ENCODE measurements around the gene AFF1. TPM values are rescaled to one million over a fixed set of nuclear protein-coding genes. Genes with fewer than 3 reads are reported as not detected.
"Not testable (repeated sequence)": the region's sequence is repeated elsewhere in the genome, so short reads cannot be mapped to it uniquely, and the experiment has no call there.

The AFF1 gene
- total RNA-seq, 1 donor from 2014 or later: 90.6 TPM

DNA sequence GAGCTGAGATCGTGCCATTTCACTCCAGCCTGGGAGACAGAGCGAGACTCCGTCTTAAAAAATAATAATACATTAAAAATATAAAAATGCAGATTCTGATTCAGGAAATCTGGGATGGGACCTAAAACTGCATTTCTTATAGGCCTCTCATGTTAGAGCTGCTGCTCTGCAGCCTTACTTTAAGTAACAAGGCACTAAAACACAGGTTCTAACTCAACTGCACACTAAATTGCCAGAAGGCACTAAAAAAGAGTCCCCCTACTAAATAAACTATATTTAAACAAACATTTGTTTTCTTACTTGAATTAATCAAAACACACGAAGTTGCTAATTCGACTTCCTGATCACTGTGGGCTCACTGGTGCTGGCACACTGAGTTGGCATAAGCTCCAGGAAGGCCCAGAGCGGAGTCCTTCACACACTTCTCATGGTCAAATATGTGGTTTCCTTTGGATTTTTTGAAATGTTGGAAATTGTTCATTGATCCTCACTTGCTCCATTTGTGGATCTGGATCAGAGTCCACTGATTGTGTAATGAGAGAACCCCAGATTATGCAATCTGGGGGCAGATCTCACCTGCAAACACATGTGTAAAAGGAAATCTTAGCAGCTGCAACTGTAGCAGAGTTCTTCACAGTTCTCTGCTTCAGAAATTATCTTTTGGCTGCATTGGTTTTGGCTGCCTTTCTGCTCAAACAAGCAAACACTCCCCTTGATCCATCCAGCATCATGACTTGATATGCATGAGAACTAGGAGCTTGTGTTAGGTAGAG, 59.3 kb downstream of the AFF1 start:
- Histone ChIP-seq H3K27me3 (ENCODE audit: low read depth) (no peaks in the 10 kb centered on the region), H3K4me1 (peaks cover 17% of the 10 kb centered on the region), H3K36me3 (no peaks in the 10 kb centered on the region), H3K4me3 (no peak overlapping the region), H3K27ac (no peak overlapping the region), H3K9me3 (no peaks in the 10 kb centered on the region)
- DNase-seq (no peak), ATAC-seq (peak in 1 of 2 donors; percentile 42)
- TF ChIP-seq, protein P1, sequence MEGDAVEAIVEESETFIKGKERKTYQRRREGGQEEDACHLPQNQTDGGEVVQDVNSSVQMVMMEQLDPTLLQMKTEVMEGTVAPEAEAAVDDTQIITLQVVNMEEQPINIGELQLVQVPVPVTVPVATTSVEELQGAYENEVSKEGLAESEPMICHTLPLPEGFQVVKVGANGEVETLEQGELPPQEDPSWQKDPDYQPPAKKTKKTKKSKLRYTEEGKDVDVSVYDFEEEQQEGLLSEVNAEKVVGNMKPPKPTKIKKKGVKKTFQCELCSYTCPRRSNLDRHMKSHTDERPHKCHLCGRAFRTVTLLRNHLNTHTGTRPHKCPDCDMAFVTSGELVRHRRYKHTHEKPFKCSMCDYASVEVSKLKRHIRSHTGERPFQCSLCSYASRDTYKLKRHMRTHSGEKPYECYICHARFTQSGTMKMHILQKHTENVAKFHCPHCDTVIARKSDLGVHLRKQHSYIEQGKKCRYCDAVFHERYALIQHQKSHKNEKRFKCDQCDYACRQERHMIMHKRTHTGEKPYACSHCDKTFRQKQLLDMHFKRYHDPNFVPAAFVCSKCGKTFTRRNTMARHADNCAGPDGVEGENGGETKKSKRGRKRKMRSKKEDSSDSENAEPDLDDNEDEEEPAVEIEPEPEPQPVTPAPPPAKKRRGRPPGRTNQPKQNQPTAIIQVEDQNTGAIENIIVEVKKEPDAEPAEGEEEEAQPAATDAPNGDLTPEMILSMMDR (IDR thresholded peaks at IDR 0.05): no peak
- intact Hi-C loops (cut with DNase I): no loop called here

DNA sequence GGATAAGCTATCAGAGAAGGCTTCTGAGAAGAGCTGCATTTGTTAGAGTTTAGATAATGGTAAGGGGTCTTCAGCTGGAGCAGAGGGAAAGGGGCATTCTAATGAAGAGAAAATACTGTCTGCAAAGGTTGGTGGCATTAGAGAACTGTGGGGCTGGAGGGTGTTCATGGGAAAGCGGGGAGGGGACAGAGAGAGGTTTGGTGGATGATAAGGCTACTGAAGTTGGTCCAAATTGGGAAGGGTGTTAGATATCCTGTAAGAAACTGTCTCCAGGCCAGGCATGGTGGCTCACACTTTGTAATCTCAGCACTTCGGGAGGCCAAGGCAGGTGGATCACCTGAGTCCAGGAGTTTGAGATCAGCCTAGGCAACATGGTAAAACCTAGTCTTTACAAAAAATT, 59.9 kb downstream of the AFF1 start:
- DNase-seq (no peak), ATAC-seq (no peak)
- TF ChIP-seq, protein P1 (IDR thresholded peaks at IDR 0.05): no peak
- no peak overlapping the region for H3K27ac ChIP-seq
- no peaks in the 10 kb centered on the region for H3K36me3 ChIP-seq
- H3K4me3 ChIP-seq: no peak overlapping the region
- H3K9me3 ChIP-seq: no peaks in the 10 kb centered on the region
- H3K27me3 ChIP-seq (ENCODE audit: low read depth): no peaks in the 10 kb centered on the region
- peaks cover 23% of the 10 kb centered on the region for H3K4me1 ChIP-seq
- intact Hi-C loops (cut with DNase I): no loop called here

DNA sequence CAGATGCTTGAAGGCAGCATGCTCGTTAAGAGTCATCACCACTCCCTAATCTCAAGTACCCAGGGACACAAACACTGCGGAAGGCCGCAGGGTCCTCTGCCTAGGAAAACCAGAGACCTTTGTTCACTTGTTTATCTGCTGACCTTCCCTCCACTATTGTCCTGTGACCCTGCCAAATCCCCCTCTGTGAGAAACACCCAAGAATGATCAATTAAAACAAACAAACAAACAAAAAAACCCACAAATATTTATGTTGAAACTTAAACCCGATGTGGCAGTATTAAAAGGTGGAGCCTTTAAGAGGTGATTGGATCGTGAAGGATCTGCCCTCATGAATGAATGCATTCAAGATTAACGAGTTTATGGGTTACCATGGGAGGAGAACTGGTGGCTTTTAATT, 61.7 kb downstream of the AFF1 start:
- H3K27me3 ChIP-seq (ENCODE audit: low read depth); intact Hi-C loops (cut with DNase I): not testable (repeated sequence)
- ATAC-seq: peak in 1 of 2 donors; percentile 51

DNA sequence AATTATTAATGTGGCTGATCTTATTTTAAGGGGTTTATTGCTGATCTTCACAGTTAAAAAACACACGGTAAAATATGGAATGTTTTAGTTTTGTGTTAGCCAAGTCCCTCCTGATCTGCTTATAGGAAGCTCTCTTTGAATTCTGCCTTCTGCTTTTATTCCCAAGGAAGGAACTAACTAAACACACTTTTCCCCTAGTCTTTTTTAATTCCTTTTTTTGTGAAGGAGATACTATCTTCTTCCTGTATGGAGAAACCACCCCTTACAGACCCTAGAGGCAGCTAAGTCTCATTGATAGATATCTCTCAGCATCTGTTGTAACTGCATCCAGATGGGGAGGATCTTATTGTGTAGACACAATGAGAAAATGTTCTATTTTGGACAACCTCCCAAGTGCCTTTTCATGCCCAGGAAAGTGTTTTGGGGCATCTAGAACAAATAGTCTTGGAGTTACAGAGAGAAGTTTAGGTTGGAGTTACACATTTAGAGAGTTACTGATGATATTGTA, 64.4 kb downstream of the AFF1 start:
- H3K9me3 ChIP-seq: no peaks in the 10 kb centered on the region
- DNase-seq (no peak), ATAC-seq (no peak)
- H3K27me3 ChIP-seq (ENCODE audit: low read depth): no peaks in the 10 kb centered on the region
- no peak overlapping the region for H3K4me3 ChIP-seq
- TF ChIP-seq, protein P1 (IDR thresholded peaks at IDR 0.05): no peak
- H3K27ac ChIP-seq: peak overlapping the region; percentile 26
- H3K4me1 ChIP-seq: peaks cover 33% of the 10 kb centered on the region
- no peaks in the 10 kb centered on the region for H3K36me3 ChIP-seq
- intact Hi-C loops (cut with DNase I): no loop called here

More for the DNA sequence above, 61.7 kb downstream of the AFF1 start:
- H3K4me3 ChIP-seq, H3K9me3 ChIP-seq, H3K27ac ChIP-seq, H3K36me3 ChIP-seq, DNase-seq: not testable (repeated sequence)
- peaks cover 37% of the 10 kb centered on the region for H3K4me1 ChIP-seq

DNA sequence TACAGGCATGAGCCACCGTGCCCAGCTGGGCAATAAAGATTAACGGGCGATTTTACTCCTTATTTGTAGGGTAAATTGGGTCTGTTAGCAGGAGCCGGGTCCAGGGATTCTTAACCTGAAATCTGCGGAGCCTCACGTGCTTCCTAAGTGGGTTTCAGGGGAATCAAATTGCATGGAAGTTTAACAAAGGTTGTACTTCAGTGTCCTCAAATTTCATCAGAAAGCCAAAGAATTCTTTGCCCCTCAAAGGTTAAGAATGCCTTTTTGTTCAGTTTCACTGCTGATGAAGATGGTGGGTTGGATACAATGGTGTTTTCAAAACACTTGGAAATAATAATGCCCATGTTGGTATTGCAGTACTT, 67.9 kb downstream of the AFF1 start:
- intact Hi-C loops (cut with DNase I): no loop called here
- TF ChIP-seq, protein P1 (IDR thresholded peaks at IDR 0.05): no peak
- Histone ChIP-seq H3K4me1 (peaks cover 44% of the 10 kb centered on the region), H3K27me3 (ENCODE audit: low read depth) (no peaks in the 10 kb centered on the region), H3K36me3 (no peaks in the 10 kb centered on the region), H3K27ac (no peak overlapping the region), H3K9me3 (no peaks in the 10 kb centered on the region), H3K4me3 (no peak overlapping the region)
- ATAC-seq: no peak
- no peak for DNase-seq

DNA sequence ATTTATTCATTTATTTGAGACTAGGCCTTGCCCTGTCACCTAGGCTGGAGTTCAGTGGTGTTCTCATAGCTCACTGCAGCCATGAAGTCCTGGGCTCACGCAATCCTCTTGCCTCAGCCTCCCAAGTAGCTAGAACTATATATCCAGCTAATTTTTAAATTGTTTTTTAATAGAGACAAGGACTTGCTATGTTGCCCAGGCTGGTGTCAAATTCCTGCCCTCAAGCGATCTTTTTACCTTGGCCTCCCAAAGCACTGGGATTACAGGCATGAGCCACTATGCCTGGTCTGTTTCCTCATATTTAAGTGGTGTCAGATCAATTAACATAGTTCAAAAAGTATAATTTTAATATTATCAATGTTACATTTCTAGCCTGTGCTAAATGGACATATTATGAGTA, 68.5 kb downstream of the AFF1 start:
- intact Hi-C loops (cut with DNase I): no loop called here
- Histone ChIP-seq H3K9me3 (no peaks in the 10 kb centered on the region), H3K4me1 (peaks cover 47% of the 10 kb centered on the region), H3K27me3 (ENCODE audit: low read depth) (no peaks in the 10 kb centered on the region), H3K4me3 (no peak overlapping the region), H3K27ac (no peak overlapping the region), H3K36me3 (no peaks in the 10 kb centered on the region)
- TF ChIP-seq, protein P1 (IDR thresholded peaks at IDR 0.05): no peak
- DNase-seq: no peak
- ATAC-seq: no peak

Measured in lower lobe of right lung (tissue), 2 donors.